ENCODE measurements around the gene UBFD1. TPM values are rescaled to one million over a fixed set of nuclear protein-coding genes. Genes with fewer than 3 reads are reported as not detected.
"Not testable (repeated sequence)": the region's sequence is repeated elsewhere in the genome, so short reads cannot be mapped to it uniquely, and the experiment has no call there.

UBFD1 gene
- total and polyA plus RNA-seq, 2 donors (not counting 1 experiment from before 2014, with no cell fraction given), result 66.6 to 101 TPM

DNA sequence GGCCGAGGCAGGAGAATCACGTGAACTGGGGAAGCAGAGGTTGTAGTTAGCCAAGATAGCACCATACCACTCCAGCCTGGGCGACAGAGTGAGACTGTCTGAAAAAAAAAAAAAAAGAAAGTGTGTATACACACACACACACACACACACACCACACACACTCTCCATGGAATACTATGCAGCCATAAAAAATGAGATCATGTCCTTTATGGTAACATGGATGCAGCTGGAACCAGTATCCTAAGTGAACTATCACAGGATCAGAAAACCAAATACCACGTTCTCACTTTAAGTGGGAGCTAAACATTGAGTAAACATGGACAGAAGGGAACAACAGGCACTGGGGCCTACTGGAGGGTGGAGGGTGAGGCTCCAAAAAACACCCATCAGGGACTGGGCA, 21.8 kb downstream of the UBFD1 start:
- Histone ChIP-seq H3K4me2 (ENCODE audit: extremely low read depth, insufficient read depth, low read length) (no peak overlapping the region), H4K20me1 (ENCODE audit: control insufficient read depth, extremely low read depth, insufficient read depth, low read length) (no peaks in the 10 kb centered on the region), H2AFZ (ENCODE audit: low read length) (no peak overlapping the region), H3K27ac (ENCODE audit: insufficient read depth, low read length) (no peak overlapping the region), H3K9me3 (ENCODE audit: control insufficient read depth, insufficient read depth, low read depth, low read length) (no peaks in the 10 kb centered on the region), H3K27me3 (ENCODE audit: control insufficient read depth, insufficient read depth, low read length) (no peaks in the 10 kb centered on the region), H3K9ac (ENCODE audit: insufficient read depth, low read length) (no peak overlapping the region), H3K36me3 (ENCODE audit: control insufficient read depth, insufficient read depth, low read length) (no peaks in the 10 kb centered on the region), H3K79me2 (ENCODE audit: control insufficient read depth, insufficient read depth, low read length) (no peaks in the 10 kb centered on the region), H3K4me1 (ENCODE audit: control insufficient read depth, extremely low read depth, insufficient read depth, low read length) (no peaks in the 10 kb centered on the region), H3K4me3 (replicated peaks in 1 of 4; ENCODE audit: control extremely low read depth in 1 of 4, insufficient read depth in 1 of 4, low read depth in 3 of 4, low read length in 4 of 4) (no peak overlapping the region)
- TF ChIP-seq, protein P1, sequence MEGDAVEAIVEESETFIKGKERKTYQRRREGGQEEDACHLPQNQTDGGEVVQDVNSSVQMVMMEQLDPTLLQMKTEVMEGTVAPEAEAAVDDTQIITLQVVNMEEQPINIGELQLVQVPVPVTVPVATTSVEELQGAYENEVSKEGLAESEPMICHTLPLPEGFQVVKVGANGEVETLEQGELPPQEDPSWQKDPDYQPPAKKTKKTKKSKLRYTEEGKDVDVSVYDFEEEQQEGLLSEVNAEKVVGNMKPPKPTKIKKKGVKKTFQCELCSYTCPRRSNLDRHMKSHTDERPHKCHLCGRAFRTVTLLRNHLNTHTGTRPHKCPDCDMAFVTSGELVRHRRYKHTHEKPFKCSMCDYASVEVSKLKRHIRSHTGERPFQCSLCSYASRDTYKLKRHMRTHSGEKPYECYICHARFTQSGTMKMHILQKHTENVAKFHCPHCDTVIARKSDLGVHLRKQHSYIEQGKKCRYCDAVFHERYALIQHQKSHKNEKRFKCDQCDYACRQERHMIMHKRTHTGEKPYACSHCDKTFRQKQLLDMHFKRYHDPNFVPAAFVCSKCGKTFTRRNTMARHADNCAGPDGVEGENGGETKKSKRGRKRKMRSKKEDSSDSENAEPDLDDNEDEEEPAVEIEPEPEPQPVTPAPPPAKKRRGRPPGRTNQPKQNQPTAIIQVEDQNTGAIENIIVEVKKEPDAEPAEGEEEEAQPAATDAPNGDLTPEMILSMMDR (conservative IDR thresholded peaks at IDR 0.05 in 1 of 2, IDR thresholded peaks at IDR 0.05 in 1 of 2; ENCODE audit: low read depth in 1 of 2, low read length in 2 of 2), result no peak
- no peak for TF ChIP-seq EZH2 (IDR thresholded peaks at IDR 0.05; ENCODE audit: low read length, missing control alignments)
- DNase-seq (ENCODE audit: low read depth in 2 of 2), result no peak

DNA sequence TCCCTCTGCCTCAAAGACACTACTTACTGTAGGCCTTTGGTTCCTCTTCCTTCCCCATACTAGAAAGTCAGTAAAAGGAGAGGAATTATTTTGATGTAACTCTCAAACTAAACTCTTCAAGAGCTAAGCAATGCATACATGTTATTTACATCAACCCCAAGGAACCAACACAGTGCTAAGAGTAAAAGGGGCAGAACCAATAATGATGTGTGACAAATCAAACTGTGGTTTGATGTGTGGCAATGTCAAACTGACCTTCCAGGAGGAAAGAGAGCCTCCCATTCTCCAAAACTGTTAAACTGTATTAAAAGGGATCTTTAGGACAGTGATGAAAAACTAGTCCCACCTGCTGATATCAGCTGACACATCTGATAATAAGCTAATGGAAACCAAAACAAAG, 22.9 kb downstream of the UBFD1 start:
- TF ChIP-seq EZH2 (IDR thresholded peaks at IDR 0.05; ENCODE audit: low read length, missing control alignments), result no peak
- no peak overlapping the region for H3K4me2 ChIP-seq (ENCODE audit: extremely low read depth, insufficient read depth, low read length)
- DNase-seq (ENCODE audit: low read depth in 2 of 2), result no peak

DNA sequence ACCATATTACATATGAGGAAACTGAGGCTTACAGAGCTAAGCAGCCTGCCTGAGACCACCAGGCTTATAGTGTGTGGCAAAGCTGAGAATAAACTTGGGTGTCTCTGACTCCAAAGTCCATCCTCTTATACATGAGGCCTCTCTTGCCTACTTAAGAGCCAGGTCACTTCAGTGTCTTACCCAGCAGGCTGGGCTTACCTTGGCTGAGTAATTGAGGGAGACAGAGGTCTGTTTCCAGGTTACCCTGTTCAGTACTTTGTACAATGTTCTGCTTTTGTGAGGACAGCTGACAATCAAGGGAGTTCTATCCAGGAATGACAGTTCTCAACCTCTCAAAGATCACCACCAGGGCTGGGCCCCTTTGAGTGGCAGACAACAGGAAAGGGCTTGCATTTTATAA, 24.2 kb downstream of the UBFD1 start:
- Histone ChIP-seq H3K27ac (ENCODE audit: insufficient read depth, low read length) (no peak overlapping the region), H3K9ac (ENCODE audit: insufficient read depth, low read length) (no peak overlapping the region), H3K36me3 (ENCODE audit: control insufficient read depth, insufficient read depth, low read length) (peaks cover 6% of the 10 kb centered on the region), H4K20me1 (ENCODE audit: control insufficient read depth, extremely low read depth, insufficient read depth, low read length) (no peaks in the 10 kb centered on the region), H3K4me3 (replicated peaks in 1 of 4; ENCODE audit: control extremely low read depth in 1 of 4, insufficient read depth in 1 of 4, low read depth in 3 of 4, low read length in 4 of 4) (no peak overlapping the region), H2AFZ (ENCODE audit: low read length) (no peak overlapping the region), H3K9me3 (ENCODE audit: control insufficient read depth, insufficient read depth, low read depth, low read length) (no peaks in the 10 kb centered on the region), H3K27me3 (ENCODE audit: control insufficient read depth, insufficient read depth, low read length) (no peaks in the 10 kb centered on the region), H3K79me2 (ENCODE audit: control insufficient read depth, insufficient read depth, low read length) (peaks cover 2% of the 10 kb centered on the region), H3K4me1 (ENCODE audit: control insufficient read depth, extremely low read depth, insufficient read depth, low read length) (no peaks in the 10 kb centered on the region), H3K4me2 (ENCODE audit: extremely low read depth, insufficient read depth, low read length) (no peak overlapping the region)
- DNase-seq (ENCODE audit: low read depth in 2 of 2), result no peak
- TF ChIP-seq EZH2 (IDR thresholded peaks at IDR 0.05; ENCODE audit: low read length, missing control alignments), result no peak
- TF ChIP-seq, protein P1 (conservative IDR thresholded peaks at IDR 0.05 in 1 of 2, IDR thresholded peaks at IDR 0.05 in 1 of 2; ENCODE audit: low read depth in 1 of 2, low read length in 2 of 2), result no peak

More for the DNA sequence above, 22.9 kb downstream of the UBFD1 start:
- H3K79me2 ChIP-seq (ENCODE audit: control insufficient read depth, insufficient read depth, low read length), result no peaks in the 10 kb centered on the region
- H3K36me3 ChIP-seq (ENCODE audit: control insufficient read depth, insufficient read depth, low read length), result peaks cover 6% of the 10 kb centered on the region
- H3K4me3 ChIP-seq (replicated peaks in 1 of 4; ENCODE audit: control extremely low read depth in 1 of 4, insufficient read depth in 1 of 4, low read depth in 3 of 4, low read length in 4 of 4), result no peak overlapping the region
- no peaks in the 10 kb centered on the region for H4K20me1 ChIP-seq (ENCODE audit: control insufficient read depth, extremely low read depth, insufficient read depth, low read length)
- no peak overlapping the region for H3K9ac ChIP-seq (ENCODE audit: insufficient read depth, low read length)
- no peaks in the 10 kb centered on the region for H3K9me3 ChIP-seq (ENCODE audit: control insufficient read depth, insufficient read depth, low read depth, low read length)
- no peaks in the 10 kb centered on the region for H3K4me1 ChIP-seq (ENCODE audit: control insufficient read depth, extremely low read depth, insufficient read depth, low read length)
- no peak overlapping the region for H3K27ac ChIP-seq (ENCODE audit: insufficient read depth, low read length)
- H3K27me3 ChIP-seq (ENCODE audit: control insufficient read depth, insufficient read depth, low read length), result no peaks in the 10 kb centered on the region
- no peak overlapping the region for H2AFZ ChIP-seq (ENCODE audit: low read length)

DNA sequence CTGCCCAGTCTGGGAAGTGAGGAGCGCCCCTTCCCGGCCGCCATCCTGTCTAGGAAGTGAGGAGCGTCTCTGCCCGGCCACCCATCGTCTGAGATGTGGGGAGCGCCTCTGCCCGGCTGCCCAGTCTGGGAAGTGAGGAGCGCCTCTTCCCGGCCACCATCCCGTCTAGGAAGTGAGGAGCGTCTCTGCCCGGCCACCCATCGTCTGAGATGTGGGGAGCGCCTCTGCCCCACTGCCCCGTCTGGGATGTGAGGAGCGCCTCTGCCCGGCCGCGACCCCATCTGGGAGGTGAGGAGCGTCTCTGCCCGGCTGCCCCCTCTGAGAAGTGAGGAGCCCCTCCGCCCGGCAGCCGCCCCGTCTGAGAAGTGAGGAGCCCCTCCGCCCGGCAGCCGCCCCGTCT, 25.7 kb downstream of the UBFD1 start:
- not testable (repeated sequence) for H3K9ac ChIP-seq (ENCODE audit: insufficient read depth, low read length); H3K4me2 ChIP-seq (ENCODE audit: extremely low read depth, insufficient read depth, low read length); DNase-seq (ENCODE audit: low read depth in 2 of 2); H3K36me3 ChIP-seq (ENCODE audit: control insufficient read depth, insufficient read depth, low read length); H3K4me3 ChIP-seq (replicated peaks in 1 of 4; ENCODE audit: control extremely low read depth in 1 of 4, insufficient read depth in 1 of 4, low read depth in 3 of 4, low read length in 4 of 4); H4K20me1 ChIP-seq (ENCODE audit: control insufficient read depth, extremely low read depth, insufficient read depth, low read length); H3K27me3 ChIP-seq (ENCODE audit: control insufficient read depth, insufficient read depth, low read length); H3K9me3 ChIP-seq (ENCODE audit: control insufficient read depth, insufficient read depth, low read depth, low read length); H3K27ac ChIP-seq (ENCODE audit: insufficient read depth, low read length); H3K4me1 ChIP-seq (ENCODE audit: control insufficient read depth, extremely low read depth, insufficient read depth, low read length); H2AFZ ChIP-seq (ENCODE audit: low read length)
- peaks cover 11% of the 10 kb centered on the region for H3K79me2 ChIP-seq (ENCODE audit: control insufficient read depth, insufficient read depth, low read length)
